Retina (tissue), 1 donor: ENCODE measurements around the gene ST8SIA6.
"Not testable (repeated sequence)": the region's sequence is repeated elsewhere in the genome, so short reads cannot be mapped to it uniquely, and the experiment has no call there.

Experiments
- DNase-seq: peaks from one replicate; pipeline ENCODE4 v3.0.0-alpha.2; 2016

Gene ST8SIA6

DNA sequence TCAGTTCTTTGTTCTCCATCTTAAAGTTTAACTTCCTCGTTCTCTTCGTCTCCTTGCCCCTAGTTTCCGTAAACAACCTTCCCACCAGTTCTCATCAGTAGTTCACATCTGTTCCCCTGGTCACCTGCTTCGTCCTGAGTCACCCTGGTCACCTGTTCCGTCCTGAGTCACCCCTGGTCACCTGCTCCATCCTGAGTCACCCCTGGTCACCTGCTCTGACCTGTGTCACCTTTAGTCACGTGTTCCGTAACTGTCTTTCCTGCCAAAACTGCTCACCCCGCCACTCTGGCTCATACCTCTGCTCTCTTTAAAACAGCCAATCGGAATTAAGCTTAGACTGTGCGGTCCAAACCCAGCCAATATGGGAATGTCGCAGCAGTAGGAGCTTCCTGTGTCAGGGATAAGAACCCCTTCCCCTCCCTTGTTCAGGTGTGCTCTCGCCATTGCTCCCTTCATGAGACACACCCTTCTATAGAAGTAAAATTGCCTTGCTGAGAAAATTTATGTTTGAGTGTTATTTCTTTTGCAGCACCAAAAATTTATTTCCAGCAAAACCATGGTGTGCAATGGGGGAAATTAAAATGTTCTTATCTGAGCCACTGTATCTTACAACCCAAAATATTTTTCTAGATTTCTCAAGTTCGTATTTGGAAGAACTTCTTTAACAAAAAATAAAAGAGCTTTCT is 114.1 kb downstream of the ST8SIA6 start:
- DNase-seq: no peak

DNA sequence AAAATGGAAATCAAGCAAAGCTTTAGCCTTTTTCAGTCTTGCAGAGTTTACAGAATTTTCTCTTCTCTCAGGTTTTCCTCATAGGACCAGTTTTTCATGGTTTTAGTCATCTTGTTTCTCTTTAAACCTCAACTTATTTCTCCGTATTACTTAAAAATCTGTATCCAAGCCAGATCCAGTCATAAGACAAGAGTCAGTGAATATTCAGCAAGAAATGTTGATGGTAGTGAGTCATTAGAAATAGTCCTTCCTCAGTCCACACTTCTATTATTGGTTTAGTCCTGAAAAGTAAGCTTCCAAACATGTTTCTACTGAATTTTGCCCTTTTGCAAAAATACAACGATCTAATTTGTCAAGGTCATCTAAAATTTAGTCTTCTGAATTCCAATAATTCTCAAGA is 119.3 kb downstream of the ST8SIA6 start:
- no peak for DNase-seq

DNA sequence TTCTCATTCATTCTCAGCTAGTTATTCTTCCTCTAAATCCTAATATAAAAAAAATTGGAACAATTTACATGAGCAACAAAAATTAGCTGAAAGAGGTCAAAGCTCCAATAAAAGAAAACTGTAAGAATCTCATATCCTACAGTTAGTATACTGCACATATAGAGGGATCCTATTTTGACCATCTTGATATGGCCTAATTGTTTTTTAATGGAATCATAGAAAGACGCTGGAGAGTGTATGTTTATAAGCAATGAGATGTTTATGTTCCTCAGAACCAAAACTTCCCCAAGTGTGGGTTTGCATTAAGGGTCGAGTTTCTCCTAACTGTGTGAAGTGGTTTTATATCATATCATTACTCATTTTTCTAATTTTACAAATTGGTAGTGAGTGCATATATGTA is 123.9 kb downstream of the ST8SIA6 start:
- no peak for DNase-seq

DNA sequence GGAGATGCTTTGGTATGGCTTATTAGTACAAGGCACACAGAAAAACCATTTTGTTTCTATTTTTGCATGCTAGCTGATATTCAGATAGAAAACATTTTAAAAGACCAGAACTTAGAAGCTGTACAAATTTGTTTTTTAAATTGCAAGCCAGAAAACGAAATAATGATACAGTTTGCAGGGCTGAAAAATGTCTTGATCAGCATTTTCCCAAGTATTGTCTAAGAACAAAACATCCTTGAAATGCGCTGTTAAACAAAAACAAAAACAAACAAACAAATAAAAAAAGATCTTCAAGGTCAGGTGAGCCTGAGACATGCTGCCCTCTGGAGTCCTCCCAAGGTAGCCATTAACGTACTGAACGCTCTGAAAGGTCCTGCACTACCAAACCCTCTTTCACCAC is 128.0 kb downstream of the ST8SIA6 start:
- DNase-seq: no peak

DNA sequence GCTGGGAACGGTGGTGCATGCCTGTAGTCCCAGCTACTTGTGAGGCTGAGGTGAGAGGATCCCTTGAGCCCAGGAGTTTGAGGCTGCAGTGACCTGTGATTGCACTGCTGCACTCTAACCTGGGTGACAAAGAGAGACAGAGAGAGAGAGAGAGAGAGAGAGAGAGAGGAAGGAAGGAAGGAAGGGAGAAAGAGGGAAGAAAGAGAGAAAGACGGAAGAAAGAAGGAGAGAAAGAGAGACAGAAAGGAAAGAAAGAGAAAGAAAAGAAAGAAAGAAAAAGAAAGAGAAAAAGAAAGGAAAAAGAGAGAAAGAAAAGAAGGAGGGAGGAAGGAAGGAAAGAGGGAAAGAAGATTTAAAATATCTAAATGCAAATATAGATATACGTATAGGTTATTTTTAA is 132.4 kb downstream of the ST8SIA6 start:
- not testable (repeated sequence) for DNase-seq

DNA sequence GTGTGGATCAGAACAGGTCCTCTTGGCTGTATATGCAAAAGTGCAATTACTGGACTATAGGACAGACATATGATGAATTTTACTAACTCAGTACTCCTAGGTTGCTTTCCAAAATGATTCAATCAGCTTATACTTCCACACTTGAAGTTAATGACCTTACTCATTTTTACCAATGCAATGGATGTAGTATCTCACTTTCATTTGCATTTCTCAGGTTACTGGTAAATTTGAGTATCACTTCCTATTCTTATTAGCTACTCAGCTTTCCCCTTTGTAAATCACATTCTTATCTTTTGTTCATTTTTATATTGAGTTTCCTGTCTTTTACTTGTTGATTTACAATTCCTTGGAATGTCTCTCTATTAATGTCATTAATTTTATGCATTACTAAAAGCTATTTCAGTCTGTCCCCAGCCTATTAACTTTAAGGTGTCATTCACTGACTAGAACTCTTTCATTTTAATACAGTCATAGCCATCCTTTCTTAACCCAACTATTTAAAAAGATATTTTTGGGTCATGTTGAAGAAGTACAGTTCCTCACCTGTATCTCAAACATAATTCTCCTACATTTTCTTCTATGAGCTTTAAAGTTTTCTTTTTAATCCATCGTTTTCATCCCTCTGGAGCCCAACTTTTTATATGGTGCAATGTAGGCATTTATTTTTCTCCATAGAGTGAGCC is 137.8 kb downstream of the ST8SIA6 start:
- no peak for DNase-seq

DNA sequence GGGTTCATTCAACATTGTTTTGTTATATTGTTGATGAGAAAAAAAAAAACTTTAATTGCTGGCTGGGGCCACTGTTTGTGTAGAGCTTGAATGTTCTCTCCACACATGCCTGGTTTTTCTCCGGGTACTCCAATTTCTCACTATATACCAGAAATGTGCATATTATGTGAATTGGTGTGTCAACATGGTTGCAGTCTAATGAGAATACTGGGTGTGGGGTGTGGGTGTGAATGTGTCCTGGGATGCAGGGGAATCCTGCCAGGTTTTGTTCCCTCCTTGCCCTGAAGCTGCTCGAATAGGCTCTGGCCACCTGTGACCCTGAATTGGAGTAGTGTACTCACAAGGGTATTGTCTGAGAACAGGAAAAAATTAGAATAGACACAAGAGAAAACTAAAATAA is 145.0 kb downstream of the ST8SIA6 start:
- DNase-seq: no peak

DNA sequence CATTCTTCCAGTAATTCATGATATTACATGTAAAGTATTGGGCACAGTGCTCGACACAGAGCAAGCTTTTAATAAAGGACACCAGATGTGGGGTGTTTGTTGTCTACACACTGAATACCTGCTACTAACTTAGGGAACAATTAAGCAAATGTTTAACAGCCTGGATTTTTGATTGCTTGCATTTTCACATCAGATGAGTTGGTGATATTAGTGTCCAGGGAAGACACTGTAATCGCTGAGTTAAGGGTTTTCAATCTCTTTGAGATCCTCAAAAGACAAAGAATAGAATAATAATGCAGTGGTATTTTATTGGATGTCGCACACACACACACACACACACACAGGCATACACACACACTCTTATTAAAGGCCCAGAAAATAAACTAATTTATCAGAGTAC is 147.3 kb downstream of the ST8SIA6 start:
- DNase-seq: no peak

DNA sequence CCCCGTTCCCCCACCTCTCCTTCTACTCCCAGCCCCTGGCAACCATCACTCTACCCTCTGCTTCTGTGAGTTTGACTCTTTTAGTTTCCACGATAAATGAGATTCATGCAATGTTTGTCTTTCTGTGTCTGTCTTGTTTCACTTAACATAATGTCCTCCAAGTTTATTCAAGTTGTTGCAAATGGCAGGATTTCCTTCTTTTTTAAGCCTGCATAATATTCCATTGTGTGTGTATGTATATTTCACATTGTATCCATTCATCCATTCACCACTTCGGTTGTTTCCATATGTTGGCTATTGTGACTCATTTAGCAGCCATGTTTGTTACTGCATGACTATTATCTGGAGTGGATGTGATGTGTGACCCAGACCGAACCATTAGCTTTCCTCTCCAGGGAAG is 162.0 kb downstream of the ST8SIA6 start:
- DNase-seq: no peak

DNA sequence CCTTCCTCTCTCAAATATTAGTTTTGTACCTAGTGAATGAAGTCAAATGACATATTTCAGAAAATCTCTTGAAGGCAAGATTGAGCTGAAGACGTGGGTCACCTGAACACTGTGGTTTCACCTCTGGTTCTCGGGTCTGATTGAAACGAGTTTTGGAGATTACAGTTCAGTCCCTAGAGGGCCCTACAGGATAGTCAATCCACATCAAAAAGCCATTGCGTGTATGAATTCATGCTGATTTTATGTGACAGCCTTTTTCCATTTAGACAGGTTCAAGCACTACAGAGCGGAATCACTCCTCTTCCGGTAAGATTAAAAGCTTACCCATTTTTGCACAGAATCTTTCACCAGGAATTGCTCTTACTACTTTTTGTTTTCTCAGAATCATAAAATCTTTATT is 164.2 kb downstream of the ST8SIA6 start:
- peak; percentile 14 for DNase-seq

DNA sequence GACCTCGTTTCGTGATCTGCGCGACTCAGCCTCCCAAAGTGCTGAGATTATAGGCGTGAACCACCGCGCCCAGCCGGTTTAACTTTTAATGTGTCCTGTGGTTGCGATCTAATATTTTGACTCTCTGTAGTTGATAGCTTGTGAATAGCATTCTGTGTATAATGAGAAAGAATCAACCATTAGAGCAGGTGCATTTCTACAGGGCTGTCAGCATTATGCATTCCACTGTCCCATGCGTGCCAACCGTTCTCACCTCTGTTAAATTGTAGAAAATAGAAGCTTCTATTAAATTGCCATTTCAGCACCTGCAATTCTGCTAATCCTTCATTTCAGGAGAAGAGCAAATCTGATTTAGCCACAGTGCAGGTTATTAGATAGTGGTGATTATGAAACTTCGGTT is 164.6 kb downstream of the ST8SIA6 start:
- no peak for DNase-seq

DNA sequence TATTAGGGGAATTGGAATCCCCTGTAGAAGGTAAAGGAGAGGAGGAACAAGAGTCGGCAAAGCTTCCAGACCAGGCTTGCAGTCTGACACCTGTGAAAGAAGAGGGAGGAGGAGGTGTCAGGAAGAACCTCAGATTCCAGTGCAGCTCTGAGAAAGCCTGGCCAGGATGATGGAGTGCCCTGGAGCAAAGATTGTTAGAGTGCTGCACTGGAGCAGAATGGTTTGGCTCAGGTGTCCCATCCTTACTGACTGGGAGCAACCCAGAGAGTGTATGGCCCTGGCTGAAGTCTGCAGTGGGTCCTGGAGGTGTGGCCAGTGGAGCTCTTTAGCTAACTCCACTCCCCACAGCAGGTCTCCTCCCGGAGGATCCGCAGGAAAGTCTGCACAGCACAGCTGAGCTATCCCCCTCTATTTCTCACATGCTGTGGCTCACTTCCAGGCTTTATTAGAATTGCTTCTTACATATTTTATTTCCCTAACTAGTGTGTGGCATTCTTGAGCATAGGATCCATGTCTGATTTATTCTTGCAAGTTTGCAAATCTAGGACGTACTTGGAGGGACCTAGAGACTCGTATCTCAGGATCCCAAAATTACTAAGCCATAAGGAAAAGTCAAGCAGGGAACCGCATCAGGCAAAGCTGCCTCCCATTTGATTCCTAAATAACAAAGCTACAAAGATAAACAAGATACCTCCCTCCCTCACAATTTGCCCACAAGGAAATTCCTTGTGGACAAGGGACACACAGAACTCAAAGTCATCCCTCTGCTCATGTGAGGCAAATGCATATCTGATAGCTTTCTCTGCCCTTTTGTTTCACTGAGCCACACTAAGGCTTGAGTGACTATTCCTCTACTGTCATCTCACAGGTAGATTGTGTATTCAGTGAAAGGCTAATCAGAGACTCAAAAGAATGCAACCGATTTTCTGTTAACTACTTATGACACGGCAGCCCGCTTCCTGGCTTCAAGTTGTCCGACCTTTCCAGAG is 167.5 kb downstream of the ST8SIA6 start:
- DNase-seq: no peak

DNA sequence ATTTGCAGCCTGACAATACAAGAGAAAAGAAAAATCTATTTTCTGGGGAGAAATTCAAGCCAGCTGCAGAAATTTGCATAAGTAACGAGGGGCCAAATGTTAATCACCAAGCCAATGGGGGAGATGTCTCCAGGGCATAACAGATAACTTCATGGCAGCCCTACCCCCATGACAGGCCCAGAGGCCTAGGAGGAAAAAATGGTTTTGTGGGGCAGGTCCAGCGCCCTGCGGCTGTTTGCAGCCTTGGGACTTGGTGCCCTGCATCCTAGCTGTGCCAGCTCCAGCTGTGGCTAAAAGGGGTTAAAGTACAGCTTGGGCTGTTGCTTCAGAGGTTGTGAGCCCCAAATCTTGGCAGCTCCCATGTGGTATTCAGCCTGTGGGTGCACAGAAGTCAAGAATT is 172.1 kb downstream of the ST8SIA6 start:
- DNase-seq: no peak

DNA sequence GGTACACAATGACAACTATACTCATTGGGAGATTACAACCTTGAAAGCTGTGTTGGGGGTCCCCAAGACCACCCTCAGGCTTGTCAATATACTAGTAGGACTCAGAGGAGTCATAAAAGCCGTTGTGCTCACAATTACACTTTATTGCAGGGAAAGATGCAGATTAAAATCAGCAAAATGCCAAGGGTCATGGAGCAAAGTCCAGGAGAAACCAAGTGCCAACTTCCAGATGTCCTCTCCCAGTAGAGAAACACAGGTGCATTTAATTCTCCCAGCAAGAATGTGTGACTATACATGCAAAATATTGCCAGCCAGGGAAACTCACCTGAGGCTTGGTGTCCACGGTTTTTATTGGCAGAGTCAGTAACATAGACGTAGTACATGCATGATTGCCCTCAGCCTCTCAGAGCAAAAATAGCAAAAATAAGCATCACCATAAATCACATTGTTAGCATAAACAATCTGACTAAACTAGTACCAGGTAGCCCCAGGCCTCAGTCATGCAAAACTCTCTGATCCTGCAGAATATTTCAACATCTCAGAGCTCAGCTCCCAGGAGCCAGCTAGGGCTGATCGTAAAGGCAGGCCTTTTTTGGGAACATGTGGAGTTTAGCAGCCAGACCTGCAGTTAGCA is 175.7 kb downstream of the ST8SIA6 start:
- DNase-seq: no peak

DNA sequence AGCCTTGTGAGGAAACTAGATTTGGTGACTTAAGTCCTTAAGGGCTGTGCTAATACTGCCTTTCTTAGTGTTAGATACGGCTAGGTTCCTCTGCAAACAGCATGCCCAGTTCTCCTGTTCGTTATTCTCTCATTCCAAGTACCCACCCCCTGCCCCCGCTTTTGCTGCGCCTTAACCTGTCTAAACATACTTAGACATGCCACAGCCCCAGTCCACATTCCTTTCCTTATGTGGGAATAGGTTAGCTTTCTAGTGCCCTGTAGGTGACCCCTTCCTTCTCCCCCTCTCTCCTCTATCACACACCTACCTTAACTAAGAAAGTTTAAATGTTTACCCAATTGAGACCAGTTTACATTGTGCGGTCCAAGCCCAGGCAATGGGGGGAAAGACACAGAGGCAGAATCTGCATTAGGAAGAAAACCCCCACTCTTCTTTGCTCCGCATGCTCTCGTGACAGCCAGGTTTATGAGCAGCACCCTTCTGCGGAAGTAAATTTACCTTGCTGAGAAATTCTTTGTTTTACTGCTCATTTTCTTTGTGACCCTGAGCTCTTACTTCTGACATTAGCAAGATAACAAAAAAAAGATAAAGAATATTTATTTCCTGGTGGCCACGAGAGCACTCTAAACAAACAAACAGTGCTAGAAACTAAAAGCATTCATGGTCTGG is 177.5 kb downstream of the ST8SIA6 start:
- no peak for DNase-seq

DNA sequence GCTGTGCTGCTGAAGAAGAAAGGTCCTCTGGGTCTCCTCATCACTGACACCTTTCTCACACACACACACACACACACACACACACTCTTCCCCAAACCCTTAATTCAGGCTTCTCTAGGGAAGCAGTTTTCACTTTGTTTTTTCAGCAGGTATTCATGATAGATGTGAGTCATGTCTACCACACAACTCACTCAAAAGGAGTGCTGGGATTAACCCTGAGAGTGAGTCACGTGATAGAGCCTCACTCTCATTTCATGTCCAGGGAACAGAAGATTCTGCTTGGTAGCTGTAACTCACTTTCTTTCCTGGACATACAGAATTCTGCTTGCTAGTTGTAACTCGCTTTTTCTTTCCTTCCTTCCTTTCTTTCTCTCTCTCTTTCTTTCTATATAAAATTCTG is 181.0 kb downstream of the ST8SIA6 start:
- no peak for DNase-seq

DNA sequence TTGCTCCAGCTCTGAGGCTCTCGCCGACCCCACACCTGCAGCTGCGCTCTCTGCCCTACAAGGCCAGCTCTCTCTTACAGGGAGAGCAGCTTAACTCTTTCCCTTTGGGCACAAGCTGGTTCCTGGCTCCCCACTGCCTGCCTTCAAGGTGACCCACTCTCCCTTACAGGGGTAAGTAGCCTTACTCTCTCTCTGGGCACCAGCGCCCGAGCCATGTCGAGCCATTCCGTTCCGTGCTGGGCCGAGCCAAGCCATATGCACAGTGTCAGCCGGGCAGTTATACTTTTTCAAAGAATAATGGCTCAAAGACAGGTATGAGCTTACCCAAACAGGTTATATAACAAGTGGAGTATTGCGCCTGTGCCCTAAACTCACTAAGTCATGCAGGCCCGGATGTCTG is 181.7 kb downstream of the ST8SIA6 start:
- no peak for DNase-seq
